HG03565 (cell line): ENCODE data around the gene CAPN11.
A peak's percentile ranks its signal among the peaks of the same experiment; 100 is the strongest.

Experiments used
- ATAC-seq: cut with Tn5 transposase; IDR thresholded peaks from one replicate; pipeline ENCODE4 v1.9.1; 2021; ENCODE audit warnings: mild to moderate bottlenecking, moderate library complexity; ENCODE audit not compliant: unreplicated experiment

The CAPN11 gene

GRCh38 chr6:44202972-44203750 lies 44.5 kb downstream of the CAPN11 start:
- ATAC-seq: no peak

- ATAC-seq: no peak
Measured at GRCh38 chr6:44203955-44204354, 45.3 kb downstream of the CAPN11 start.

- ATAC-seq: no peak
Measured at GRCh38 chr6:44207966-44208365, 49.3 kb downstream of the CAPN11 start.

GRCh38 chr6:44211284-44211683 lies 52.7 kb downstream of the CAPN11 start:
- ATAC-seq: no peak

DNA sequence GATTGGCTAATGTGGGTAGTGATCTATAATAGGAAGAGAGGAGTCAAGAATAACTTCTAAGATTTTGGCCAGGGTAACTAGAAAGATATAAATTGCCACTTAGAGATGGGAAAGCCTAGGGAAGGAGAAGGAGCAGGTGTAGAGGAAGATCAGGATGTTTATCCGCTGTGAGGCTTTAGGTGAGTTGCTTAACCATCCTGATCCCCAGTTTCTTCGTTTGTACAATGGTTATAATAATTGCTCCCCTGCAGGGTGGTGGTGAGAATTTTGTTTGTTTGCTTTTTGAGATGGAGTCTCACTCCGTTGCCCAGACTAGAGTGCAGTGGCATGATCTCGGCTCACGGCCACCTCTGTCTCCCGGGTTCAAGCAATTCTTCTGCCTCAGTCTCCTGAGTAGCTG lies 55.7 kb downstream of the CAPN11 start:
- no peak for ATAC-seq

DNA sequence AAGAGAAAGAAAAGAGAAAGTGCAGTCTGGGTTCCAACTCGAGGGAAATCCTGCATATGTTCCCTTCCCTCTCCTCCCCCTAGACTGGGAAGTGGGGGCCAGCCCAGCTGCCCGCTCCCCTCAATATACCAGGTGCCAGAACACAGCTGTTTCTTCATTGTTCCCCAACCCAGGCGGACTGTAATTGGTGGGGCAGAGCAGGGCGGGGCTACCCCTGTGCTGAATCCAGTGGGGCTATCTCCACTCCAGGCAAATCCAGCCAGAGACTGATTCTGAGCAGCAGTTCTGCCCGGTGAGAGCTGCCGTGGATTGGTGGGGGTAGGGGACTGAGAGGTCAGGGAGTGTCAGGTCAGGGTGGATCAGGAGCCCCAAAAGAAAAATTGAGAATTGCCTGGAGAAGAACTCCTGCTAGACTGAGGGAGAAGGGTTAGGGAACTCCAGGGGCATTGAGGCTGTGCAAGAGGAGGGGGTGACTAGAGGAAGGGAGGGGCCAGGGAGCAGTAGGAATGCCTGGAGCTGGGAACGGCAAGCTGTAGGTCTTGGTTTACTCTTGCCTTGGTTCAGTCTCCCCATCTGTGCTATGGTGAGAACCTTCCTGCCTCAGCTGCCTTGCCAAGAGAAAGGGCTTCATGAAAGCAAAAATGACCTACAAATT lies 58.2 kb downstream of the CAPN11 start, which contains the start of gene MYMX:
Gene MYMX, plus strand, starts transcription at position 250 of the 655 bp plus-strand sequence. CDS start 546 bp downstream, outside the sequence.
- ATAC-seq: no peak

- ATAC-seq: no peak
Measured at GRCh38 chr6:44217332-44218143, 58.9 kb downstream of the CAPN11 start.

DNA sequence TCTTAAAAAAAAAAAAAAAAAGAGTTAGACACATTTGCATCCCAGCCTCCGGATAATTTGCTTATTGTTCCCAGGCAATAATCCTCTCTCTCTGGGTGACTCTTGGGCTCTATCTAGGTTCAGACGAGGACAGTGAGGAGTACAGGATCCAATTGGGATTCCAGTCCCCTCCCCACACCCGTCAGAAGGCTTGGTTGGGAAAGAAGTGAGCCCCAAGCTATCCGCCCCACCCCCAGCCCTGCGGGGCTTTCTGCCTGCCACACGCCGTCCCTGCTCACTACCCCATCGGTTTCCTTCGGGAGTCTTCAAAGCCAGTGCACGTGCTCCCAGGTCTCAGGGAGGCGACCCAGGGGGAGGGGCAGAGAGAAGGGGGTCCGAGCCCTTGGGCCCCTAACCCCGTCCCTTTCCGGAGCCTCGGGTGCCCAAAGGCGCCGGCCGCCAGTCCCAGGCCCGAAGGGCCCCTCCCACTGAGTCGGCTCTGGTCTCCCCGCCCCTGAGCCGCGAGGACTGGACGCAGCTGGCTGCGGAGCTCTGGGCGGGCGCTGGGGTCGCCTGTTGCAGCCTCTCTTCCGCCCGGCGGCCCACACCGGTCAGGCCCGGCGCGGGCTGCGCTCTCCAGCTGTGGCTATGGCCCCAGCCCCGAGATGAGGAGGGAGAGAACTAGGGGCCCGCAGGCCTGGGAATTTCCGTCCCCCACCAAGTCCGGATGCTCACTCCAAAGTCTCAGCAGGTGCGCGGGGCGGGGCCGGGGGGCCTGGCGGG lies 60.6 kb downstream of the CAPN11 start:
- ATAC-seq: peak; percentile 35

DNA sequence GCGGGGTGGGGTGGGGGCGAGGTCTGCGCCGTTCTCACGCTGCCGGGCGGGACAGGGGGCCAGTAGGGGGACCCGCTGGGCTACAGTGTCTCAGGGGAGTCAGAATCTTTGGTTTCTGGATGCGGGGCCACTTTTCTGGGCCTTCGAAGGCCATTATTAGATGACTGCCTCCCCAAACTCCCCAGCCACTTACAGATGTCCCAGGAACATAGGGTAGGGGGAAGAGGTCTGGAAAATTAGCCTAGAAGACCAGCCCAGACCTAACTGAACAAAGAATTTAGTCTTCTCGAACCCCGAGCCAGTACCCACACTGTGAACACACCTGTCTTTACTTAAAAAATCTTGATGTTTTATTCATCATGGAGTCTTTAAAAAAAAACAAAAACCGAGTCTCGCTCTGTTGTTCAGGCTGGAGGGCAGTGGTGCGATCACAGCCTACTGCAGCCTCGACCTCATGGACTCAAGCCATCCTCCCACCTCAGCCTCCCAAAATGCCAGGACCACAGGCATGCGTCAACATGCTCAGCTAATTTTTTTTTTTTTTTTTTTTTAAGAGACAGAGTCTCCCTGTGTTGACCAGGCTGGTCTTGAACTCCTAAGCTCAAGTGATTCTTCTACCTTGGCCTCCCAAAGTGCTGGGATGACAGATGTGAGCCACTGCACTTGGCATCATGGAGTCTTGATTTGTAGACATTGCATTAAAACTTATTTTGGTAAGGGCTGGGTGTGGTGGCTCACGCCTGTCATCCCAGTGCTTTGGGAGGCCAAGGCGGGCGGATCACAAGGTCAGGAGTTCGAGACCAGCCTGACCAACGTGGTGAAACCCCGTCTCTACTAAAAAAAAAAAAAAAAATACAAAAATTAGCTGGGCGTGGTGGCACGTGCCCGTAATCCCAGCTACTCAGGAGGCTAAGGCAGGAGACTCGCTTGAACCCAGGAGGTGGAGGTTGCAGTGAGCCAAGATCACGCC lies 61.5 kb downstream of the CAPN11 start:
- ATAC-seq: no peak

DNA sequence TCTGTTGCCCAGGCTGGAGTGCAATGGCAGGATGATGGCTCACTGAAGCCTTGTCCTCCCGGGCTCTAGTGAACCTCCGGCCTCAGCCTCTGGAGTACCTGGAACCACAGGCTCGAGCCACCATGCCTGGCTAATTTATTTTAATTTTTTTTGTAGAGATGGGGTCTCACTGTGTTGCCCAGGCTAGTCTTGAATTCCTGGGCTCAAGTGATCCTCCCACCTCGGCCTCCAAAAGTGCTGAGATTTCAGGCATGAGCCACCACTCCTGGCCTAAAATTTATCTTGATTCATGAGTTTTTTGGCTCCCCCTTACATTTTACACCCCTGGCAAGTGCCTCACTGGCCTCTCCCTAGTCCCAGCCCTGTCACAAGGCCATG lies 62.3 kb downstream of the CAPN11 start:
- ATAC-seq: no peak

- ATAC-seq: no peak
Measured at GRCh38 chr6:44221291-44221960, 62.8 kb downstream of the CAPN11 start.

- no peak for ATAC-seq
Measured at GRCh38 chr6:44221961-44222335, 63.3 kb downstream of the CAPN11 start.

- no peak for ATAC-seq
Measured at GRCh38 chr6:44222486-44223318, 64.1 kb downstream of the CAPN11 start.

DNA sequence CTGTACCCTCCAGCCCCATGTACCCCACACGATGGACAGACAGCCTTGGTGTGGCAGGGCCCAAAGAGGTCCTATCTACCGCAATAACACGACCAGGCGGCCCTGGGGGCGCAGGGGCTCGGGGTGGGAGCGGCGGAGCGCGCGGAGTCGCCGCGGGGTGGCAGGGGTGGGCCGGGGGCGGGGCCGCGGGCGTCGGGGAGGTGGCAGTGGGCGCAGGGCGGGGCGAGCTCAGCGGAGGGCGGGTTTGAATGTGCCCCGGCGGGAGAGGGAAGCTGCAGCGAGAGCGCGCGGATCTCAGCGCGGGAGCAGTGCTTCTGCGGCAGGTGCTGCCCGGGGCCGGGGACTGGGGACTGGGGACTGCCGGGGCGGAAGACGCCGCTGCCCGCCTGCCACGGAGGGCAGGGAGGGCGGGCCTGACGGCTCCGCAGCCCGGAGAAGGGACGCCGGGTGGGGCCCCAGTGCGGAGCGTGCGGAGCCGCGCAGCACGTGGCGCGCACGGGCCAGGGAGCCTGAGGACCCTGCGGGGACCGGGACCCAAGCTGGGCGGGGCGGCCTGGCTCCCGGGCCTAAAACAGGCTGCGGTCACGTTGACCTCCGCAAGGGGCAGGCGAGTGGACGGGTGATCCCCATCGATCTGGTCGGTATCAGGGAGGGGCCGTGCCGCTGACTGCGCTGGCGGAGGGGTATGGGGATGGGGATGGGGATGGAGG lies 64.9 kb downstream of the CAPN11 start, which contains the start of gene SLC29A1:
Gene SLC29A1, plus strand, starts transcription at position 277 of the 710 bp plus-strand sequence. CDS start 3,719 bp downstream, outside the sequence.
- no peak for ATAC-seq

DNA sequence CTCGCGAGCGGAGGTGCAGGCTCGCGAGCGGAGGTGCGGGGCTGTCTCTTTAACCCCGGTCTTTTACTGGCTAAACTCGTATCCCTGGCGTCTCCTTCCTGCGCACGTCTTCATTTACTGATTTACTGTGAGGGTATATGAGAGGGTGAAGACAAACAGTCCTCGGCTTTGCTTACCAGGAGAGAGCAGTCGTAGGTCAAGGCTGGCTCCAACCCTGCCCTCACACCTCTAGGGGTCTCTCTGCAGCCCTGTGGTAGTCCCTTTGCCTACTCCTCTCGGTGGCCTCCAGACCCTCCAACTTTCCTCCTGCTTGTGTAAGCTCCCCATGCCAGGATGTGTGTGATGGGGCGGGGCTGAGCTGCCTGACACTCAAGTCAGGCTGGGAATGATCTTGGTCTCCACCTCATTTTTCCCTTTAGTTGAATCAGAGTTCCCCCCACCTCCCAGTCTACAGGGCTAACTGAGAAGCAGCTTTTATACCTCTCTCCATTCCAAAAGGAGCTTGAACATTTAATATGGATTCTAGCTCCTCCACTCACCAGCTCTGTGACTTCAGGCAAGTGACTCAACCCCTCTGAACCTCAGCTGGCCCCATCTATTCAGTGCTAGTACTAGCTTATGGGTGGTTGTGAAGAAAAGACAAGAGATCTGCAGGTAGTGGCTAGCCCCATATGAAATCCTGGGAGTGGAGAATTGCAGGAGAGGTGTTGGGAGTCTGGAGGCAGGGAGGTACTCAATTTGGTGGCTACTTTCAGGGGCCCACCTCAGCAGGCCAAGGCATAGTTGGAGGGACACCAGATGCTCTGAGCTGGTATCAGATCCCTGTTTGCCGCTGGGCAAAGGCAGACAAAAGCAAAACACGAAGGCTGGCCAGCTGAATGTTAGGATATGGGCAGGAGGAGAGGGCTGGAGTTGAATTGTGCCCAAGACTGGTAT lies 65.7 kb downstream of the CAPN11 start:
- ATAC-seq: no peak

GRCh38 chr6:44224965-44225305 lies 66.3 kb downstream of the CAPN11 start:
- no peak for ATAC-seq
